Caco-2 (cell line): ENCODE data around the gene CRADD. TPM values are rescaled to one million over a fixed set of nuclear protein-coding genes. Genes with fewer than 3 reads are reported as not detected.

Experiments used
- BruUV-seq: library from RNA; stranded (reverse); fragments of 400-500 nt; replicated peaks from 2 replicates; lab custom pipeline; 2021; lab: Mats Ljungman, UMichigan
- CTCF ChIA-PET: fragments of 300-600 bp; sonication (Branson Sonifier 250); formaldehyde crosslinking; loops from one replicate; lab custom pipeline; 2022; ENCODE audit warnings: antibody characterized with exemption; lab: Charles Lee
- POLR2A ChIA-PET: fragments of 300-600 bp; sonication (Branson Sonifier 250); formaldehyde crosslinking; loops from one replicate; lab custom pipeline; 2022; ENCODE audit warnings: antibody characterized with exemption; lab: Charles Lee
- DNase-seq, 2 experiments: peaks; one replicate each; pipeline versions ENCODE4 v3.0.0 to v3.0.0-alpha.2; 2020 to 2022
- H3K27me3 ChIP-seq: replicated peaks from 2 replicates; pipeline ENCODE4 v1.6.0; 2011; ENCODE audit warnings: low read length; ENCODE audit not compliant: control insufficient read depth, insufficient read depth
- H3K36me3 ChIP-seq: 2 replicates; pipeline ENCODE4 v1.5.1; 2011; ENCODE audit warnings: low read length; ENCODE audit not compliant: control insufficient read depth, insufficient read depth
- H3K4me1 ChIP-seq: fragments of 250-450 bp; sonication (Bioruptor Pico); 2 replicates; pipeline ENCODE4 v1.5.1; 2020; ENCODE audit warnings: mild to moderate bottlenecking
- H3K4me3 ChIP-seq: 2 replicates; pipeline ENCODE4 v1.5.1; 2011; ENCODE audit warnings: low read depth, mild to moderate bottlenecking, control low read depth, low read length
- H3K9me3 ChIP-seq: fragments of 250-450 bp; sonication (Bioruptor Pico); 2 replicates; pipeline ENCODE4 v1.5.1; 2020; ENCODE audit warnings: mild to moderate bottlenecking, moderate library complexity
- H3K27ac Mint-ChIP-seq: one replicate; pipeline ENCODE4 v1.8.0; 2022; ENCODE audit warnings: mixed read lengths; ENCODE audit not compliant: unreplicated experiment
- H3K27me3 Mint-ChIP-seq: one replicate; pipeline ENCODE4 v1.8.0; 2022; ENCODE audit warnings: mixed read lengths; ENCODE audit not compliant: insufficient read depth, unreplicated experiment
- H3K36me3 Mint-ChIP-seq: one replicate; pipeline ENCODE4 v1.8.0; 2022; ENCODE audit warnings: mild to moderate bottlenecking, mixed read lengths; ENCODE audit not compliant: insufficient read depth, unreplicated experiment
- H3K4me1 Mint-ChIP-seq: one replicate; pipeline ENCODE4 v1.8.0; 2022; ENCODE audit warnings: low read depth, mixed read lengths; ENCODE audit not compliant: unreplicated experiment
- H3K4me3 Mint-ChIP-seq: one replicate; pipeline ENCODE4 v1.8.0; 2022; ENCODE audit warnings: mild to moderate bottlenecking, moderate library complexity, mixed read lengths; ENCODE audit not compliant: unreplicated experiment
- H3K9me3 Mint-ChIP-seq: one replicate; pipeline ENCODE4 v1.8.0; 2022; ENCODE audit warnings: mixed read lengths; ENCODE audit not compliant: unreplicated experiment
- intact Hi-C: fragments of 100-400 bp; cut with micrococcal nuclease; formaldehyde crosslinking; loops from one replicate; pipeline ENCODE4 v1.10.0; 2022; ENCODE audit not compliant: unreplicated experiment
- total RNA-seq: library from RNA; stranded (reverse); gene quantifications from 2 replicates; pipeline ENCODE4 v1.2.3, GENCODE V29; 2022
- TF ChIP-seq, protein P1 (sequence below), 2 experiments: fragments of 200-600 bp in 1 of 2; IDR thresholded peaks; 1 replicate in 1 of 2; 2 replicates in 1 of 2; pipeline versions ENCODE4 v1.5.1 to v1.8.0; 2011 to 2022; ENCODE audit warnings: antibody characterized with exemption in 1 of 2, control low read depth in 1 of 2, inconsistent platforms in 1 of 2, low read depth in 1 of 2, low read length in 1 of 2, mild to moderate bottlenecking in 1 of 2, moderate library complexity in 1 of 2; ENCODE audit not compliant: insufficient read depth in 1 of 2, severe bottlenecking in 1 of 2, unreplicated experiment in 1 of 2

The CRADD gene
- total RNA-seq, 1 experiment from 2014 or later: 29.2 TPM

DNA sequence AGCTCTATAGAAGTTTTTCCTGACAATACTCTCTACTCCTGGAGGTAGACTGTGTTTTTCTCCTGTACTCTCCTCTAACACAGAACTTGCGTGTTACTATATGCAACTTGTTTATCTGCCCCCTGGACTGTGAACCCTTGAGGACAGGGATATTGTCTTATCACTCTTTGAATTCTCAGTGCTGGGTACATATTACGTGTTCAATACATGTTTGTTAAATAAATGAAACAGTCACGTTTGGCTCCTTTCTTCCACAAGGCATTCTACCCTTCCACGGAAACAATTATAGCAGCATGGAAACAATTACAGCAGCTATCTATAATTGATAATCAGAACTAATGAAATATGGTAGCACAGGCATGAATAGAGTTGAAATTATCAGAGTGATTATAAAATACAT is 50.7 kb downstream of the CRADD start:
- no peak for DNase-seq
- H3K27ac Mint-ChIP-seq: no peak overlapping the region
- POLR2A ChIA-PET: no interaction called here
- CTCF ChIA-PET: interaction anchor here (0.6 kb wide), 1 partner anchor 12 kb away, joined by 3 read pairs; no protein-coding TSS in a partner anchor
- no peaks in the 10 kb centered on the region for H3K27me3 Mint-ChIP-seq
- no peaks in the 10 kb centered on the region for H3K9me3 ChIP-seq
- intact Hi-C loops: no loop called here
- TF ChIP-seq, protein P1, sequence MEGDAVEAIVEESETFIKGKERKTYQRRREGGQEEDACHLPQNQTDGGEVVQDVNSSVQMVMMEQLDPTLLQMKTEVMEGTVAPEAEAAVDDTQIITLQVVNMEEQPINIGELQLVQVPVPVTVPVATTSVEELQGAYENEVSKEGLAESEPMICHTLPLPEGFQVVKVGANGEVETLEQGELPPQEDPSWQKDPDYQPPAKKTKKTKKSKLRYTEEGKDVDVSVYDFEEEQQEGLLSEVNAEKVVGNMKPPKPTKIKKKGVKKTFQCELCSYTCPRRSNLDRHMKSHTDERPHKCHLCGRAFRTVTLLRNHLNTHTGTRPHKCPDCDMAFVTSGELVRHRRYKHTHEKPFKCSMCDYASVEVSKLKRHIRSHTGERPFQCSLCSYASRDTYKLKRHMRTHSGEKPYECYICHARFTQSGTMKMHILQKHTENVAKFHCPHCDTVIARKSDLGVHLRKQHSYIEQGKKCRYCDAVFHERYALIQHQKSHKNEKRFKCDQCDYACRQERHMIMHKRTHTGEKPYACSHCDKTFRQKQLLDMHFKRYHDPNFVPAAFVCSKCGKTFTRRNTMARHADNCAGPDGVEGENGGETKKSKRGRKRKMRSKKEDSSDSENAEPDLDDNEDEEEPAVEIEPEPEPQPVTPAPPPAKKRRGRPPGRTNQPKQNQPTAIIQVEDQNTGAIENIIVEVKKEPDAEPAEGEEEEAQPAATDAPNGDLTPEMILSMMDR (IDR thresholded peaks at IDR 0.05; ENCODE audit: insufficient read depth in 1 of 2, low read depth in 1 of 2, low read length in 1 of 2, severe bottlenecking in 1 of 2, unreplicated experiment in 1 of 2): no peak
- H3K36me3 ChIP-seq: no peaks in the 10 kb centered on the region
- H3K4me1 ChIP-seq: peaks cover 9% of the 10 kb centered on the region; the same call in 1 of the 2 replicates
- H3K36me3 Mint-ChIP-seq: peaks cover 10% of the 10 kb centered on the region
- no peak overlapping the region for H3K4me3 Mint-ChIP-seq
- H3K4me1 Mint-ChIP-seq: peaks cover 12% of the 10 kb centered on the region
- no peak overlapping the region for H3K4me3 ChIP-seq
- no TSS peak for BruUV-seq
- peaks cover 2% of the 10 kb centered on the region for H3K9me3 Mint-ChIP-seq
- no peaks in the 10 kb centered on the region for H3K27me3 ChIP-seq

DNA sequence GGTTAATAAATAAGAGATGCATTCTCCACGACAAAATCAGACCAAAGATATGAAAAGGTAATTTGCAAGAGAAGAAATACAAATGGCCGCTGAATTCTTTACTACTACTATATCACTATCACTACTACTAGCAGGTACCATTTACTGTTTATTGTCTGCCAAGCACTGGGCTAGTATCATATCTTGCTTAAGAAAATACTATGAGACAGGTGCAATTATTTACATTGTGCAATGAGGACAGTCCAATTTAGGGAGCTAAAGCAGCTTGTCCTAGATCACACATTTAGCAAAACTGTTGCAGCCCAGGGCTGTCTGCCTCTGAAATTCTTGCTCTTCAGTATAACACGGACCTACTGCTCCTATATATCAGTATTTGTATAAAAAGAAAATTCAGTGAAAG is 52.8 kb downstream of the CRADD start:
- H3K27ac Mint-ChIP-seq: no peak overlapping the region
- intact Hi-C loops: no loop called here
- no peaks in the 10 kb centered on the region for H3K27me3 Mint-ChIP-seq
- peaks cover 15% of the 10 kb centered on the region for H3K36me3 Mint-ChIP-seq
- Histone ChIP-seq H3K4me1 (peaks cover 9% of the 10 kb centered on the region; the same call in 1 of the 2 replicates), H3K27me3 (no peaks in the 10 kb centered on the region), H3K36me3 (no peaks in the 10 kb centered on the region), H3K4me3 (no peak overlapping the region), H3K9me3 (no peaks in the 10 kb centered on the region)
- TF ChIP-seq, protein P1 (IDR thresholded peaks at IDR 0.05; ENCODE audit: insufficient read depth in 1 of 2, low read depth in 1 of 2, low read length in 1 of 2, severe bottlenecking in 1 of 2, unreplicated experiment in 1 of 2): no peak
- ChIA-PET CTCF (no interaction called here), POLR2A (interaction anchor here (0.6 kb wide), 1 partner anchor 11 kb away, joined by 4 read pairs; no protein-coding TSS in a partner anchor)
- peaks cover 15% of the 10 kb centered on the region for H3K4me1 Mint-ChIP-seq
- BruUV-seq: no TSS peak
- no peak for DNase-seq
- no peak overlapping the region for H3K4me3 Mint-ChIP-seq
- no peaks in the 10 kb centered on the region for H3K9me3 Mint-ChIP-seq

DNA sequence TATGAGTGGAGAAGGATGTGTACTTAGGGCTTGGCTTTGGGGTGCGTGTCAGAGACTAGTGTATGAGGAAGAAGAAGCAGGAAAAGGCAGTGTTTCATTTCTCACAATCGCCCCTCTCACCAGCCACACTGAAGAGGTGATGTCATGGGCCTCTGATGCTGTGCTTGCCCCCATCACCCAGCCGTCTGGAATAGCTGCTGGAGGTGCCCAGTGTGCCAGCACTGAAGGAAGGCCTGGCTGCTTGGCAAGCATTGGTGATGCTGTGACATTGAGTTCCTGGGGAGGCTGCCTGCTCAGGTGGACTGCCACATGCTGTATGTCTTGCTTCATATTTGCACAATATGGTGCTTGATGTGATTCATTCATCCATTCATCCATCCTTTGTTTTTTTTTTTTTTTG is 56.2 kb downstream of the CRADD start:
- Mint-ChIP-seq H3K4me1 (peaks cover 40% of the 10 kb centered on the region), H3K27me3 (no peaks in the 10 kb centered on the region), H3K4me3 (no peak overlapping the region), H3K36me3 (peaks cover 14% of the 10 kb centered on the region), H3K9me3 (no peaks in the 10 kb centered on the region), H3K27ac (no peak overlapping the region)
- TF ChIP-seq, protein P1 (IDR thresholded peaks at IDR 0.05; ENCODE audit: insufficient read depth in 1 of 2, low read depth in 1 of 2, low read length in 1 of 2, severe bottlenecking in 1 of 2, unreplicated experiment in 1 of 2): no peak
- DNase-seq: no peak
- no peaks in the 10 kb centered on the region for H3K36me3 ChIP-seq
- H3K9me3 ChIP-seq: no peaks in the 10 kb centered on the region
- peaks cover 26% of the 10 kb centered on the region for H3K4me1 ChIP-seq
- ChIA-PET POLR2A (no interaction called here), CTCF (no interaction called here)
- H3K27me3 ChIP-seq: no peaks in the 10 kb centered on the region
- intact Hi-C loops: no loop called here
- BruUV-seq: no TSS peak
- H3K4me3 ChIP-seq: no peak overlapping the region
